Daoy (cell line): ENCODE data around the gene MBOAT1. TPM values are rescaled to one million over a fixed set of nuclear protein-coding genes. Genes with fewer than 3 reads are reported as not detected.
"Not testable (repeated sequence)": the region's sequence is repeated elsewhere in the genome, so short reads cannot be mapped to it uniquely, and the experiment has no call there.

Experiments
- DNase-seq: peaks from one replicate; pipeline ENCODE4 v3.0.0-alpha.2; 2015; ENCODE audit warnings: low read depth
- total RNA-seq: library from RNA; depleted of rRNA; stranded (reverse); fragments of >200 nt; shearing (Covaris generic); gene quantifications from 2 replicates; pipeline ENCODE4 v1.2.3, GENCODE V29; 2014

The MBOAT1 gene
- total RNA-seq, 1 experiment from 2014 or later, result 10.5 TPM

GRCh38 chr6:20172842-20173456 lies 39.3 kb downstream of the MBOAT1 start:
- DNase-seq, result no peak

- DNase-seq, result no peak
These were observed 41.7 kb downstream of the MBOAT1 start for GRCh38 chr6:20170455-20171148.

GRCh38 chr6:20169786-20170185 lies 42.5 kb downstream of the MBOAT1 start:
- DNase-seq, result no peak

- DNase-seq, result no peak
These were observed 43.1 kb downstream of the MBOAT1 start for GRCh38 chr6:20169119-20169557.

- DNase-seq, result no peak
These were observed 43.6 kb downstream of the MBOAT1 start for GRCh38 chr6:20168690-20169089.

- DNase-seq, result no peak
These were observed 44.7 kb downstream of the MBOAT1 start for GRCh38 chr6:20167601-20168000.

- DNase-seq, result no peak
These were observed 46.1 kb downstream of the MBOAT1 start for GRCh38 chr6:20166210-20166609.

GRCh38 chr6:20162515-20162914 lies 49.8 kb downstream of the MBOAT1 start:
- DNase-seq, result no peak

- DNase-seq, result no peak
These were observed 51.6 kb downstream of the MBOAT1 start for GRCh38 chr6:20160541-20161283.

- DNase-seq, result no peak
These were observed 52.3 kb downstream of the MBOAT1 start for GRCh38 chr6:20159781-20160540.

- DNase-seq, result no peak
These were observed 53.2 kb downstream of the MBOAT1 start for GRCh38 chr6:20159098-20159497.

GRCh38 chr6:20158676-20159075 lies 53.6 kb downstream of the MBOAT1 start:
- DNase-seq, result no peak

- no peak for DNase-seq
These were observed 55.4 kb downstream of the MBOAT1 start for GRCh38 chr6:20156824-20157223.

GRCh38 chr6:20154753-20155152 lies 57.5 kb downstream of the MBOAT1 start:
- DNase-seq, result no peak

GRCh38 chr6:20153194-20153593 lies 59.1 kb downstream of the MBOAT1 start:
- no peak for DNase-seq

- DNase-seq, result no peak
These were observed 63.8 kb downstream of the MBOAT1 start for GRCh38 chr6:20148433-20148832.

GRCh38 chr6:20147469-20147868 lies 64.8 kb downstream of the MBOAT1 start:
- no peak for DNase-seq

GRCh38 chr6:20146831-20147230 lies 65.4 kb downstream of the MBOAT1 start:
- not testable (repeated sequence) for DNase-seq

GRCh38 chr6:20146291-20146690 lies 66.0 kb downstream of the MBOAT1 start:
- no peak for DNase-seq

- DNase-seq, result no peak
These were observed 69.4 kb downstream of the MBOAT1 start for GRCh38 chr6:20142866-20143265.

- no peak for DNase-seq
These were observed 70.3 kb downstream of the MBOAT1 start for GRCh38 chr6:20141931-20142330.
